ENCODE results near the gene C2orf68. TPM values are rescaled to one million over a fixed set of nuclear protein-coding genes. Genes with fewer than 3 reads are reported as not detected.

C2orf68 gene
- 14.5 and 24.3 TPM in 2 replicates for polyA plus RNA-seq (2012; rRNA removed)
- 9.1 and 11.2 TPM in 2 replicates for polyA plus RNA-seq (2012; cell fraction: cytosol; rRNA removed)
- polyA plus RNA-seq (2012; cell fraction: nucleus; rRNA removed): 32.6 and 53.9 TPM in 2 replicates

DNA sequence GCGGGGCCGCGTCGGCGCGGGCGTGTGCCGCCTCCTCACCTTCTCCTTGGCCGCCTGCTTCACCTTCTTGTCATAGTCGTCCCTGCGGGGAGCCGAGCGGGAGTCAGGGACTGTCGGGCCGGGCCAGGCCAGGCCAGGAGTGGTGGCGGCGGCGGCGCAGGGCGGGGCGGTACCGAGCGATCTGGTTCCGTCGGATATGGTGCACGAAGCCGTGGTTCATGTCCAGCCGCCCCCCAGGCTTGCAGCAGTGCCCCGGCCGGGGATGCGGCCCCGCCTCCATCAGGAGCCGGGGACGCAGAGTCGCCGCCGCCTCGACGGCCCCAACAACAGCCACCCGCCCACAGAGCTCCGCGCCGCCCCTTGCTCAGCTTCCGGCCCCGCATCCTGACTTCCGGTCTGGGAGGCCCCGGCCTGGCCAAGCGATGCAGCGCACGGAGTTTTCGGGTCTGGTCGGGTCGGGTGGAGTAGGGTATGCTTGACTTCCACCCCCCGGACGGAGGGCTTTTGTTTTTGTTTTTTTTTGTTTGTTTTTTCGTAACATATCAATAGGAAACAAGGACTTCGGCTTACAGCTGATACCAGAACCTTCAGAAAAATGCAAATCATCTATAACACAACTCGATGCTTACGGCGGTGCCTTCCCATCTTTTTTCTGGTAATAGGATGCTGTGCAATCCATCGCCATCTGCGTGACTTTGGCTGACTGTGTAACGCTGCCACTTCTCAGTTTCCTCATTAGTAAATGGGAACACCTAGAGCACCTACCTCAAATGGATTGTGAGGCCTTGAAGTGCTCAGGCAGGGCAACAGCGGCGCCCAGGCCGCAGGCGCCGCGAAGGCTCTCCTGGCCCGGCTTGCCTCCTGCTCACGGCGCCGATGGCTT is at the start of gene C2orf68:
TSS of gene C2orf68 (minus strand) at position 362 of the 883 bp plus-strand sequence. CDS start at position 280, 82 bp downstream.
- Histone ChIP-seq H3F3A (replicated peaks; ENCODE audit: insufficient read depth) (peaks cover 30% of the 10 kb centered on the region), H3K9me3 (no peaks in the 10 kb centered on the region), H3K36me3 (replicated peaks in 1 of 2; ENCODE audit: control insufficient read depth in 1 of 2, insufficient read depth in 2 of 2, low read length in 1 of 2) (peaks cover 21 to 28% of the 10 kb centered on the region in 2 experiments), H3K79me2 (ENCODE audit: insufficient read depth) (peaks cover 72% of the 10 kb centered on the region), H3K27me3 (ENCODE audit: insufficient read depth) (no peaks in the 10 kb centered on the region), H3K9me2 (no peaks in the 10 kb centered on the region), H4K20me1 (ENCODE audit: insufficient read depth) (peaks cover 2% of the 10 kb centered on the region; the same call in 1 of the 2 replicates), H3K4me3 (ENCODE audit: low read depth in 2 of 2, low read length in 1 of 2) (peak within 1 kb of the TSS; percentile 79 to 93), H3K4me1 (ENCODE audit: control insufficient read depth in 1 of 2, insufficient read depth in 2 of 2, low read depth in 1 of 2, low read length in 1 of 2) (peaks cover 0 to 11% of the 10 kb centered on the region in 2 experiments; a peak in 2 of 4 replicates), H3K27ac (ENCODE audit: low read depth in 2 of 2, low read length in 1 of 2) (peak within 1 kb of the TSS; percentile 81 to 87), H3K4me2 (peak within 1 kb of the TSS; percentile 96), H3K9ac (peak within 1 kb of the TSS; percentile 81), H2AFZ (ENCODE audit: low read depth) (peak within 1 kb of the TSS; percentile 98)
- peak; percentile 98 for DNase-seq
- 13% methylated on average over 45 of the region's 73 CpGs for WGBS (ENCODE audit: low lambda C conversion rate)
- POLR2A ChIA-PET: interaction anchor here (0.6 to 1.5 kb wide), 13 partner anchors 10 to 293 kb away, joined by 3 to 10 read pairs (median 3); partner anchors contain the start of genes ELMOD3, GGCX, RETSAT and RNF181
- CTCF ChIA-PET: interaction anchor here (1.6 to 1.8 kb wide), 2 partner anchors 9 to 25 kb away, joined by 4 to 6 read pairs; partner anchors contain the start of gene TMEM150A
- peak; percentile 12; the same call in 1 of the 2 replicates for TF ChIP-seq REST (IDR thresholded peaks at IDR 0.05; ENCODE audit: low read depth, low read length)
- TF ChIP-seq, protein P1, sequence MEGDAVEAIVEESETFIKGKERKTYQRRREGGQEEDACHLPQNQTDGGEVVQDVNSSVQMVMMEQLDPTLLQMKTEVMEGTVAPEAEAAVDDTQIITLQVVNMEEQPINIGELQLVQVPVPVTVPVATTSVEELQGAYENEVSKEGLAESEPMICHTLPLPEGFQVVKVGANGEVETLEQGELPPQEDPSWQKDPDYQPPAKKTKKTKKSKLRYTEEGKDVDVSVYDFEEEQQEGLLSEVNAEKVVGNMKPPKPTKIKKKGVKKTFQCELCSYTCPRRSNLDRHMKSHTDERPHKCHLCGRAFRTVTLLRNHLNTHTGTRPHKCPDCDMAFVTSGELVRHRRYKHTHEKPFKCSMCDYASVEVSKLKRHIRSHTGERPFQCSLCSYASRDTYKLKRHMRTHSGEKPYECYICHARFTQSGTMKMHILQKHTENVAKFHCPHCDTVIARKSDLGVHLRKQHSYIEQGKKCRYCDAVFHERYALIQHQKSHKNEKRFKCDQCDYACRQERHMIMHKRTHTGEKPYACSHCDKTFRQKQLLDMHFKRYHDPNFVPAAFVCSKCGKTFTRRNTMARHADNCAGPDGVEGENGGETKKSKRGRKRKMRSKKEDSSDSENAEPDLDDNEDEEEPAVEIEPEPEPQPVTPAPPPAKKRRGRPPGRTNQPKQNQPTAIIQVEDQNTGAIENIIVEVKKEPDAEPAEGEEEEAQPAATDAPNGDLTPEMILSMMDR (IDR thresholded peaks at IDR 0.05): no peak
- no peak for TF ChIP-seq MEF2A (IDR thresholded peaks at IDR 0.05; ENCODE audit: borderline replicate concordance, low read depth)
- TF ChIP-seq, protein P2, sequence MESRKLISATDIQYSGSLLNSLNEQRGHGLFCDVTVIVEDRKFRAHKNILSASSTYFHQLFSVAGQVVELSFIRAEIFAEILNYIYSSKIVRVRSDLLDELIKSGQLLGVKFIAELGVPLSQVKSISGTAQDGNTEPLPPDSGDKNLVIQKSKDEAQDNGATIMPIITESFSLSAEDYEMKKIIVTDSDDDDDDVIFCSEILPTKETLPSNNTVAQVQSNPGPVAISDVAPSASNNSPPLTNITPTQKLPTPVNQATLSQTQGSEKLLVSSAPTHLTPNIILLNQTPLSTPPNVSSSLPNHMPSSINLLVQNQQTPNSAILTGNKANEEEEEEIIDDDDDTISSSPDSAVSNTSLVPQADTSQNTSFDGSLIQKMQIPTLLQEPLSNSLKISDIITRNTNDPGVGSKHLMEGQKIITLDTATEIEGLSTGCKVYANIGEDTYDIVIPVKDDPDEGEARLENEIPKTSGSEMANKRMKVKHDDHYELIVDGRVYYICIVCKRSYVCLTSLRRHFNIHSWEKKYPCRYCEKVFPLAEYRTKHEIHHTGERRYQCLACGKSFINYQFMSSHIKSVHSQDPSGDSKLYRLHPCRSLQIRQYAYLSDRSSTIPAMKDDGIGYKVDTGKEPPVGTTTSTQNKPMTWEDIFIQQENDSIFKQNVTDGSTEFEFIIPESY (IDR thresholded peaks at IDR 0.05; ENCODE audit: borderline replicate concordance, low read depth): peak; percentile 48; the same call in 1 of the 2 replicates
- no peak for TF ChIP-seq JUND (IDR thresholded peaks at IDR 0.05)
- no peak for TF ChIP-seq RFX5 (IDR thresholded peaks at IDR 0.05; ENCODE audit: low read length)
- TF ChIP-seq CHD2 (IDR thresholded peaks at IDR 0.05; ENCODE audit: low read length, partially characterized antibody): no peak
- peak; percentile 59; the same call in 1 of the 2 replicates for TF ChIP-seq MXI1 (IDR thresholded peaks at IDR 0.05; ENCODE audit: low read depth, low read length)
- TF ChIP-seq, protein P3, sequence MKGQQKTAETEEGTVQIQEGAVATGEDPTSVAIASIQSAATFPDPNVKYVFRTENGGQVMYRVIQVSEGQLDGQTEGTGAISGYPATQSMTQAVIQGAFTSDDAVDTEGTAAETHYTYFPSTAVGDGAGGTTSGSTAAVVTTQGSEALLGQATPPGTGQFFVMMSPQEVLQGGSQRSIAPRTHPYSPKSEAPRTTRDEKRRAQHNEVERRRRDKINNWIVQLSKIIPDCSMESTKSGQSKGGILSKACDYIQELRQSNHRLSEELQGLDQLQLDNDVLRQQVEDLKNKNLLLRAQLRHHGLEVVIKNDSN (IDR thresholded peaks at IDR 0.05; ENCODE audit: borderline replicate concordance, low read depth): peak; percentile 0; the same call in 1 of the 2 replicates
- peak; percentile 97 for TF ChIP-seq POLR2AphosphoS5 (IDR thresholded peaks at IDR 0.05; ENCODE audit: low read depth, low read length)
- TF ChIP-seq, protein P4, sequence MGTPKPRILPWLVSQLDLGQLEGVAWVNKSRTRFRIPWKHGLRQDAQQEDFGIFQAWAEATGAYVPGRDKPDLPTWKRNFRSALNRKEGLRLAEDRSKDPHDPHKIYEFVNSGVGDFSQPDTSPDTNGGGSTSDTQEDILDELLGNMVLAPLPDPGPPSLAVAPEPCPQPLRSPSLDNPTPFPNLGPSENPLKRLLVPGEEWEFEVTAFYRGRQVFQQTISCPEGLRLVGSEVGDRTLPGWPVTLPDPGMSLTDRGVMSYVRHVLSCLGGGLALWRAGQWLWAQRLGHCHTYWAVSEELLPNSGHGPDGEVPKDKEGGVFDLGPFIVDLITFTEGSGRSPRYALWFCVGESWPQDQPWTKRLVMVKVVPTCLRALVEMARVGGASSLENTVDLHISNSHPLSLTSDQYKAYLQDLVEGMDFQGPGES (IDR thresholded peaks at IDR 0.05; ENCODE audit: low read depth, low read length): no peak
- TF ChIP-seq NRF1 (IDR thresholded peaks at IDR 0.05; ENCODE audit: low read depth, low read length): no peak
- peak; percentile 90 for TF ChIP-seq GABPA (IDR thresholded peaks at IDR 0.05; ENCODE audit: low read depth)
- no peak for TF ChIP-seq GATA2 (CRISPR knock-in tag; IDR thresholded peaks at IDR 0.05)
- TF ChIP-seq, protein P5, sequence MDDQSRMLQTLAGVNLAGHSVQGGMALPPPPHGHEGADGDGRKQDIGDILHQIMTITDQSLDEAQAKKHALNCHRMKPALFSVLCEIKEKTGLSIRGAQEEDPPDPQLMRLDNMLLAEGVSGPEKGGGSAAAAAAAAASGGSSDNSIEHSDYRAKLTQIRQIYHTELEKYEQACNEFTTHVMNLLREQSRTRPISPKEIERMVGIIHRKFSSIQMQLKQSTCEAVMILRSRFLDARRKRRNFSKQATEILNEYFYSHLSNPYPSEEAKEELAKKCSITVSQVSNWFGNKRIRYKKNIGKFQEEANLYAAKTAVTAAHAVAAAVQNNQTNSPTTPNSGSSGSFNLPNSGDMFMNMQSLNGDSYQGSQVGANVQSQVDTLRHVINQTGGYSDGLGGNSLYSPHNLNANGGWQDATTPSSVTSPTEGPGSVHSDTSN (IDR thresholded peaks at IDR 0.05): no peak
- peak; percentile 94 for TF ChIP-seq TAF1 (IDR thresholded peaks at IDR 0.05; ENCODE audit: borderline replicate concordance, low read depth, low read length)
- TF ChIP-seq SMC3 (IDR thresholded peaks at IDR 0.05; ENCODE audit: low read depth, low read length): no peak
- TF ChIP-seq TCF12 (IDR thresholded peaks at IDR 0.05): peak; percentile 20; the same call in 1 of the 2 replicates
- no peak for TF ChIP-seq NFIC (IDR thresholded peaks at IDR 0.05; ENCODE audit: borderline replicate concordance)
- TF ChIP-seq, protein P6, sequence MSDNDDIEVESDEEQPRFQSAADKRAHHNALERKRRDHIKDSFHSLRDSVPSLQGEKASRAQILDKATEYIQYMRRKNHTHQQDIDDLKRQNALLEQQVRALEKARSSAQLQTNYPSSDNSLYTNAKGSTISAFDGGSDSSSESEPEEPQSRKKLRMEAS (IDR thresholded peaks at IDR 0.05; ENCODE audit: low read depth): peak; percentile 93
